Ishikawa (cell line): ENCODE data around the gene TENT4A.

Experiments
- CEBPB ChIP-seq: IDR thresholded peaks from 2 replicates; pipeline ENCODE4 v1.6.1; 2012
- CREB1 ChIP-seq: IDR thresholded peaks from 2 replicates; pipeline ENCODE4 v1.6.1; 2012; ENCODE audit warnings: low read depth
- EGR1 ChIP-seq: IDR thresholded peaks from 2 replicates; pipeline ENCODE4 v1.6.1; 2012
- EP300 ChIP-seq: IDR thresholded peaks from 2 replicates; pipeline ENCODE4 v1.6.1; 2012; ENCODE audit warnings: borderline replicate concordance
- FOXM1 ChIP-seq: IDR thresholded peaks from 2 replicates; pipeline ENCODE4 v1.6.1; 2012; ENCODE audit warnings: low read depth, borderline replicate concordance
- MAX ChIP-seq: IDR thresholded peaks from 2 replicates; pipeline ENCODE4 v1.6.1; 2012
- NFIC ChIP-seq: IDR thresholded peaks from 2 replicates; pipeline ENCODE4 v1.6.1; 2012
- RAD21 ChIP-seq: IDR thresholded peaks from 2 replicates; pipeline ENCODE4 v1.6.1; 2012; ENCODE audit warnings: low read depth
- REST ChIP-seq: IDR thresholded peaks from 2 replicates; pipeline ENCODE4 v1.6.1; 2012; ENCODE audit warnings: low read depth, mild to moderate bottlenecking
- TAF1 ChIP-seq: IDR thresholded peaks from 2 replicates; pipeline ENCODE4 v1.6.1; 2012; ENCODE audit warnings: low read depth, mild to moderate bottlenecking
- TCF12 ChIP-seq: IDR thresholded peaks from 2 replicates; pipeline ENCODE4 v1.6.1; 2012; ENCODE audit warnings: low read depth
- TEAD4 ChIP-seq: IDR thresholded peaks from 2 replicates; pipeline ENCODE4 v1.6.1; 2012
- USF1 ChIP-seq: IDR thresholded peaks from 2 replicates; pipeline ENCODE4 v1.6.1; 2012
- YY1 ChIP-seq: IDR thresholded peaks from 2 replicates; pipeline ENCODE4 v1.6.1; 2012; ENCODE audit warnings: low read depth
- ZBTB7A ChIP-seq: IDR thresholded peaks from 2 replicates; pipeline ENCODE4 v1.6.1; 2012; ENCODE audit warnings: low read depth

Gene TENT4A

GRCh38 chr5:6752782-6753181, 39.5 kb downstream of the TENT4A start:
- no peak for TF ChIP-seq USF1
- no peak for TF ChIP-seq TAF1
- no peak for TF ChIP-seq EP300
- TF ChIP-seq YY1, result no peak
- TF ChIP-seq MAX, result no peak
- TF ChIP-seq ZBTB7A, result no peak
- TF ChIP-seq NFIC, result no peak

- no peak for TF ChIP-seq MAX
- no peak for TF ChIP-seq REST
- TF ChIP-seq USF1, result no peak
- TF ChIP-seq EGR1, result no peak
- TF ChIP-seq CREB1, result no peak
- no peak for TF ChIP-seq YY1
- TF ChIP-seq RAD21, result no peak
- TF ChIP-seq TEAD4, result no peak
- TF ChIP-seq NFIC, result no peak
- no peak for TF ChIP-seq TAF1
Observed at GRCh38 chr5:6753851-6754250, 40.6 kb downstream of the TENT4A start.

GRCh38 chr5:6754766-6755165, 41.5 kb downstream of the TENT4A start:
- TF ChIP-seq FOXM1 (no peak), EP300 (no peak)

- TF ChIP-seq FOXM1 (no peak), CEBPB (no peak), EGR1 (no peak), EP300 (no peak), ZBTB7A (no peak), TCF12 (no peak), NFIC (no peak), USF1 (no peak), TAF1 (no peak), RAD21 (no peak), MAX (no peak), CREB1 (no peak), REST (no peak), TEAD4 (no peak), YY1 (no peak)
Observed at GRCh38 chr5:6755519-6755918, 42.3 kb downstream of the TENT4A start.

GRCh38 chr5:6755941-6756340, 42.7 kb downstream of the TENT4A start:
- TF ChIP-seq TCF12, result no peak
- no peak for TF ChIP-seq TEAD4
- TF ChIP-seq USF1, result no peak
- TF ChIP-seq NFIC, result no peak
- no peak for TF ChIP-seq MAX
- no peak for TF ChIP-seq REST
- no peak for TF ChIP-seq ZBTB7A
- no peak for TF ChIP-seq CREB1
- no peak for TF ChIP-seq RAD21
- no peak for TF ChIP-seq TAF1
- no peak for TF ChIP-seq YY1
- no peak for TF ChIP-seq FOXM1
- no peak for TF ChIP-seq CEBPB
- no peak for TF ChIP-seq EP300
- no peak for TF ChIP-seq EGR1
